Measurements from ENCODE around the gene CAMKK2. TPM values are rescaled to one million over a fixed set of nuclear protein-coding genes. Genes with fewer than 3 reads are reported as not detected.
"Not testable (repeated sequence)": the region's sequence is repeated elsewhere in the genome, so short reads cannot be mapped to it uniquely, and the experiment has no call there.

The CAMKK2 gene
- total RNA-seq, 1 experiment from 2014 or later = 11.6 TPM

GRCh38 chr12:121222847-121223246 is 73.7 kb downstream of the CAMKK2 start:
- peak; percentile 25 for DNase-seq
- Histone ChIP-seq H3K27me3 (ENCODE audit: control insufficient read depth, insufficient read depth, low read length) (no peaks in the 10 kb centered on the region), H3K36me3 (replicated peaks; ENCODE audit: control insufficient read depth, insufficient read depth, low read length) (no peaks in the 10 kb centered on the region; the same call in none of the 2 replicates)

GRCh38 chr12:121219353-121219986 is 77.0 kb downstream of the CAMKK2 start:
- Histone ChIP-seq H3K4me3 (ENCODE audit: insufficient read depth, low read depth, low read length) (no peak overlapping the region), H3K27me3 (ENCODE audit: control insufficient read depth, insufficient read depth, low read length) (no peaks in the 10 kb centered on the region), H3K36me3 (replicated peaks; ENCODE audit: control insufficient read depth, insufficient read depth, low read length) (no peaks in the 10 kb centered on the region; the same call in none of the 2 replicates)
- no peak for DNase-seq

More at GRCh38 chr12:121222847-121223246, 73.7 kb downstream of the CAMKK2 start:
- no peak overlapping the region for H3K4me3 ChIP-seq (ENCODE audit: insufficient read depth, low read depth, low read length)

- H3K27me3 ChIP-seq (ENCODE audit: control insufficient read depth, insufficient read depth, low read length) = no peaks in the 10 kb centered on the region
- H3K4me3 ChIP-seq (ENCODE audit: insufficient read depth, low read depth, low read length) = no peak overlapping the region
- no peaks in the 10 kb centered on the region; the same call in none of the 2 replicates for H3K36me3 ChIP-seq (replicated peaks; ENCODE audit: control insufficient read depth, insufficient read depth, low read length)
- DNase-seq = no peak
These were observed 77.7 kb downstream of the CAMKK2 start for GRCh38 chr12:121218588-121219352.

- no peaks in the 10 kb centered on the region; the same call in none of the 2 replicates for H3K36me3 ChIP-seq (replicated peaks; ENCODE audit: control insufficient read depth, insufficient read depth, low read length)
- no peaks in the 10 kb centered on the region for H3K27me3 ChIP-seq (ENCODE audit: control insufficient read depth, insufficient read depth, low read length)
- no peak for DNase-seq
- no peak overlapping the region for H3K4me3 ChIP-seq (ENCODE audit: insufficient read depth, low read depth, low read length)
These were observed 78.7 kb downstream of the CAMKK2 start for GRCh38 chr12:121217761-121218160.

GRCh38 chr12:121217063-121217462 is 79.4 kb downstream of the CAMKK2 start:
- DNase-seq = no peak
- Histone ChIP-seq H3K4me3 (ENCODE audit: insufficient read depth, low read depth, low read length) (no peak overlapping the region), H3K27me3 (ENCODE audit: control insufficient read depth, insufficient read depth, low read length) (no peaks in the 10 kb centered on the region), H3K36me3 (replicated peaks; ENCODE audit: control insufficient read depth, insufficient read depth, low read length) (no peaks in the 10 kb centered on the region; the same call in 1 of the 2 replicates)

- Histone ChIP-seq H3K36me3 (replicated peaks; ENCODE audit: control insufficient read depth, insufficient read depth, low read length) (no peaks in the 10 kb centered on the region; the same call in 1 of the 2 replicates), H3K4me3 (ENCODE audit: insufficient read depth, low read depth, low read length) (no peak overlapping the region), H3K27me3 (ENCODE audit: control insufficient read depth, insufficient read depth, low read length) (no peaks in the 10 kb centered on the region)
- no peak for DNase-seq
These were observed 80.4 kb downstream of the CAMKK2 start for GRCh38 chr12:121216102-121216501.

- Histone ChIP-seq H3K36me3 (replicated peaks; ENCODE audit: control insufficient read depth, insufficient read depth, low read length) (no peaks in the 10 kb centered on the region; the same call in 1 of the 2 replicates), H3K4me3 (ENCODE audit: insufficient read depth, low read depth, low read length) (no peak overlapping the region), H3K27me3 (ENCODE audit: control insufficient read depth, insufficient read depth, low read length) (no peaks in the 10 kb centered on the region)
- DNase-seq = no peak
These were observed 81.4 kb downstream of the CAMKK2 start for GRCh38 chr12:121214855-121215745.

- 0 out of 2 replicates have a peak, but pooled peaks cover under 1% of the 10 kb centered on the region for H3K27me3 ChIP-seq (ENCODE audit: control insufficient read depth, insufficient read depth, low read length)
- no peak overlapping the region for H3K4me3 ChIP-seq (ENCODE audit: insufficient read depth, low read depth, low read length)
- no peak for DNase-seq
- no peaks in the 10 kb centered on the region; the same call in 1 of the 2 replicates for H3K36me3 ChIP-seq (replicated peaks; ENCODE audit: control insufficient read depth, insufficient read depth, low read length)
These were observed 82.2 kb downstream of the CAMKK2 start for GRCh38 chr12:121214166-121214777.

- Histone ChIP-seq H3K4me3 (ENCODE audit: insufficient read depth, low read depth, low read length) (no peak overlapping the region), H3K36me3 (replicated peaks; ENCODE audit: control insufficient read depth, insufficient read depth, low read length) (no peaks in the 10 kb centered on the region; the same call in 1 of the 2 replicates), H3K27me3 (ENCODE audit: control insufficient read depth, insufficient read depth, low read length) (0 out of 2 replicates have a peak, but pooled peaks cover 3% of the 10 kb centered on the region)
- no peak for DNase-seq
These were observed 83.6 kb downstream of the CAMKK2 start for GRCh38 chr12:121212875-121213274.

- no peaks in the 10 kb centered on the region; the same call in 1 of the 2 replicates for H3K36me3 ChIP-seq (replicated peaks; ENCODE audit: control insufficient read depth, insufficient read depth, low read length)
- H3K4me3 ChIP-seq (ENCODE audit: insufficient read depth, low read depth, low read length) = peak within 1 kb of the TSS; percentile 87
- peak; percentile 97 for DNase-seq
- 0 out of 2 replicates have a peak, but pooled peaks cover 3% of the 10 kb centered on the region for H3K27me3 ChIP-seq (ENCODE audit: control insufficient read depth, insufficient read depth, low read length)
These were observed 86.6 kb downstream of the CAMKK2 start, which contains the start of gene P2RX4 for GRCh38 chr12:121209624-121210572. Gene P2RX4, plus strand, starts transcription at chr12:121210129. Its CDS starts 36 bp downstream, at chr12:121210165.

GRCh38 chr12:121209221-121209620 is 87.3 kb downstream of the CAMKK2 start:
- peak overlapping the region; percentile 87; the same call in 1 of the 2 replicates for H3K4me3 ChIP-seq (ENCODE audit: insufficient read depth, low read depth, low read length)
- no peaks in the 10 kb centered on the region; the same call in 1 of the 2 replicates for H3K36me3 ChIP-seq (replicated peaks; ENCODE audit: control insufficient read depth, insufficient read depth, low read length)
- H3K27me3 ChIP-seq (ENCODE audit: control insufficient read depth, insufficient read depth, low read length) = 0 out of 2 replicates have a peak, but pooled peaks cover 3% of the 10 kb centered on the region
- peak; percentile 35 for DNase-seq

GRCh38 chr12:121208571-121208970 is 87.9 kb downstream of the CAMKK2 start:
- H3K4me3 ChIP-seq (ENCODE audit: insufficient read depth, low read depth, low read length); DNase-seq; H3K27me3 ChIP-seq (ENCODE audit: control insufficient read depth, insufficient read depth, low read length); H3K36me3 ChIP-seq (replicated peaks; ENCODE audit: control insufficient read depth, insufficient read depth, low read length): not testable (repeated sequence)

GRCh38 chr12:121205491-121205890 is 91.0 kb downstream of the CAMKK2 start:
- no peak overlapping the region for H3K4me3 ChIP-seq (ENCODE audit: insufficient read depth, low read depth, low read length)
- DNase-seq = no peak

More at GRCh38 chr12:121205491-121205890, 91.0 kb downstream of the CAMKK2 start:
- Histone ChIP-seq H3K27me3 (ENCODE audit: control insufficient read depth, insufficient read depth, low read length) (0 out of 2 replicates have a peak, but pooled peaks cover 3% of the 10 kb centered on the region), H3K36me3 (replicated peaks; ENCODE audit: control insufficient read depth, insufficient read depth, low read length) (no peaks in the 10 kb centered on the region)

All from H7 (cell line).